Stimulated activated CD4-positive, alpha-beta T cell treated with anti-CD3 and anti-CD28 coated beads, Interleukin-2, amount 100 ng/mL, for 4 hours (primary cell): Measurements from ENCODE around the gene EIF4E1B.
"Not testable (repeated sequence)": the region's sequence is repeated elsewhere in the genome, so short reads cannot be mapped to it uniquely, and the experiment has no call there.

Source experiments
- DNase-seq: peaks from one replicate; pipeline ENCODE4 v3.0.0-alpha.2; 2020; ENCODE audit warnings: low read depth

The EIF4E1B gene

GRCh38 chr5:176629853-176630680 lies at the start of gene EIF4E1B, which contains the start of gene SNCB:
TSS of gene EIF4E1B (plus strand) at chr5:176630675. CDS start at chr5:176642788, 12,113 bp downstream.
TSS of gene SNCB (minus strand) at chr5:176630534. CDS start at chr5:176629654, 880 bp downstream.
- no peak for DNase-seq

- DNase-seq, result no peak
Measured at GRCh38 chr5:176581361-176581760, 49.1 kb upstream of the EIF4E1B start.

GRCh38 chr5:176583076-176583475 lies 47.4 kb upstream of the EIF4E1B start:
- DNase-seq, result no peak

GRCh38 chr5:176587398-176587797 lies 43.1 kb upstream of the EIF4E1B start:
- no peak for DNase-seq

- no peak for DNase-seq
Measured at GRCh38 chr5:176588297-176588696, 42.2 kb upstream of the EIF4E1B start.

GRCh38 chr5:176589039-176589769 lies 41.3 kb upstream of the EIF4E1B start:
- no peak for DNase-seq

- DNase-seq, result no peak
Measured at GRCh38 chr5:176590035-176590717, 40.3 kb upstream of the EIF4E1B start.

GRCh38 chr5:176591667-176592066 lies 38.8 kb upstream of the EIF4E1B start:
- not testable (repeated sequence) for DNase-seq

- no peak for DNase-seq
Measured at GRCh38 chr5:176592573-176592972, 37.9 kb upstream of the EIF4E1B start.

GRCh38 chr5:176593273-176593869 lies 37.1 kb upstream of the EIF4E1B start:
- DNase-seq, result no peak

- no peak for DNase-seq
Measured at GRCh38 chr5:176594554-176594953, 35.9 kb upstream of the EIF4E1B start.

- DNase-seq, result no peak
Measured at GRCh38 chr5:176595386-176595943, 35.0 kb upstream of the EIF4E1B start.

GRCh38 chr5:176596069-176596644 lies 34.3 kb upstream of the EIF4E1B start:
- DNase-seq, result no peak

GRCh38 chr5:176596689-176597416 lies 33.6 kb upstream of the EIF4E1B start:
- DNase-seq, result peak; percentile 60

- DNase-seq, result no peak
Measured at GRCh38 chr5:176597417-176598389, 32.8 kb upstream of the EIF4E1B start.

GRCh38 chr5:176599749-176600430 lies 30.6 kb upstream of the EIF4E1B start:
- not testable (repeated sequence) for DNase-seq

- no peak for DNase-seq
Measured at GRCh38 chr5:176601901-176602482, 28.5 kb upstream of the EIF4E1B start.

GRCh38 chr5:176603091-176603490 lies 27.4 kb upstream of the EIF4E1B start:
- DNase-seq, result no peak
